ENCODE measurements around the gene ADORA1. TPM values are rescaled to one million over a fixed set of nuclear protein-coding genes. Genes with fewer than 3 reads are reported as not detected.

ADORA1 gene
- total RNA-seq, 3 donors from 2014 or later: 0.10 TPM; not detected in 2

DNA sequence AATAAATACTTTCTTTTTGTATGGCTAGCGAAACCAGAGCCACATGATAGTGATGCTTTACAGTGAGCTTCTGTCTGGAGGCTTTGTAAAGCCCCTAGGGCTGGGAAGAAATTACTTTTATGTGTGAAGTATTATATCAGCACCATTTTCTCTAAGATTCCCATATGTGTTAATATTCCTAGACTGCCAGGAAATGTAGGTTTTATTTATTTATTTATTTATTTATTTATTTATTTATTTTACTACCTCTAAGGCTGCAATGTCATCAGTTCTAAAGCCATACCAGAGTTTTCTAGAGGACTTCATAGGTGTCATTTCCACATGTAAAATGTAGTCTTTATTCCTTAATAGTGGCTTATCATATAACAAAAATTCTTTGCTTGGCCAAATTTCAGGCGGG is 63.4 kb downstream of the ADORA1 start:
- Mint-ChIP-seq H3K36me3 (ENCODE audit: insufficient read depth) (no peaks in the 10 kb centered on the region), H3K4me1 (ENCODE audit: low read depth) (no peaks in the 10 kb centered on the region), H3K4me3 (no peak overlapping the region), H3K27me3 (ENCODE audit: low read depth) (peaks cover 3% of the 10 kb centered on the region), H3K9me3 (no peaks in the 10 kb centered on the region)
- DNase-seq: no peak
- no peak for ATAC-seq

DNA sequence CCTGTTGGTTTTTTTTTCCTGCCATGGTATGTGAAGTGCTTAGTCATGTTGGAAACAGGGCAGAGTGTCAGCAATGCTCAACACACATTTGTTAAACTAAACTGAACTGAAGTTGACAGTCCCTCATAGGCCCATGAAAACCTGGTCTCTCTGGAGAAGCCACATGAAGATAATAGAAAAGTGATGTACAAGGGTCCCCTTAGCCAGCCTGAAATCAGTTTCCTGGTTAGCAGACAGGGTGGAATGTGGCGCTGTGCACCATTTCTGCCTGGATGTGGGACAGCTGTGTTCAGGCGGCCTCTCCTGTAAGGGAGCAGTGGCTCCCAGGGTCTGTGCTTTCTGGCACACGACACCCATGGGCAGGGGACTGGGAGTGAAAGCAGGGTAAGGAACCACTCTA is 68.8 kb downstream of the ADORA1 start:
- no peaks in the 10 kb centered on the region for H3K9me3 Mint-ChIP-seq
- H3K4me3 Mint-ChIP-seq: no peak overlapping the region
- H3K4me1 Mint-ChIP-seq (ENCODE audit: low read depth): no peaks in the 10 kb centered on the region
- no peak for ATAC-seq
- no peaks in the 10 kb centered on the region for H3K36me3 Mint-ChIP-seq (ENCODE audit: insufficient read depth)
- H3K27me3 Mint-ChIP-seq (ENCODE audit: low read depth): peaks cover 21% of the 10 kb centered on the region
- no peak for DNase-seq

DNA sequence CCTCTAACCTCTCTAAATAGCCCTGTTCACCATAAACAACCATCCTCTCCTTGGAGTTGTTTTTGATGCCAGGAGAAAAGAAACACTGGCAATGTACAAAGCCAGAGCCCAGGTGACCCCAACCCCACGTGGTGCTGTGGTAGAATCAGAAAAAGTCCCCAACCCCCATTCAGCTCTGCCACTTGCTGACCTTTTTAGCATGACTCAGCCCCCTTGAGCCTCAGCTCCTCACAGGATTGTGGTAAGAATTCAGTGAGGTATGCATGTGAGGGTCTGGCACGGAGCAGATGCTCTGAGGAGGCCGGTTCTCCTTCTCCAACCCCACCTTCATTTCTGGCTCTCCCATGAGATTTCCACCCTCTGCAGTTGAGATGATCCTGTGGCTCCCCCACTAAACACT is 70.1 kb downstream of the ADORA1 start:
- Mint-ChIP-seq H3K36me3 (ENCODE audit: insufficient read depth) (no peaks in the 10 kb centered on the region), H3K4me3 (no peak overlapping the region), H3K9me3 (no peaks in the 10 kb centered on the region), H3K4me1 (ENCODE audit: low read depth) (no peaks in the 10 kb centered on the region), H3K27me3 (ENCODE audit: low read depth) (peaks cover 28% of the 10 kb centered on the region)
- DNase-seq: no peak
- ATAC-seq: no peak

DNA sequence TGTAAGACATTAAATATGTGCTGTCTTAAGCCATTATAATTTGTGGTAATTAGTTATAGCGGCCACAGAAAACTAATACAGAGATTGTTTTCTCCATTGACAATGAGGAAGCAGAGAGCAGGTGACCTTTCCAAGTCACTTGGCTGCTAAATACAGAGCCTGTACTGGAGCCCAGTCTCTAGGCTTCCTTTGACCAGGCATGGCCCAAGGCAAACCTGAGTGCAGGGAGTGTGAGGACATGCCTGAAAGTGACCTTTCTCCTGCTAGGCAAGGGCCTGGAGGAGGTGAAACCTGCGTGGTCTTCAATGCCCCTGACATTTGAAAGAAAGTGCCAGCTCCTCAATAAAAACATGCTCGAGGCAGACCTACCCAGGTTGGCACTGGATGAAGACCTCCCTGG is 71.5 kb downstream of the ADORA1 start:
- no peak for ATAC-seq
- no peak for DNase-seq
- Mint-ChIP-seq H3K36me3 (ENCODE audit: insufficient read depth) (no peaks in the 10 kb centered on the region), H3K9me3 (no peaks in the 10 kb centered on the region), H3K27me3 (ENCODE audit: low read depth) (peaks cover 30% of the 10 kb centered on the region), H3K4me3 (no peak overlapping the region), H3K4me1 (ENCODE audit: low read depth) (no peaks in the 10 kb centered on the region)

DNA sequence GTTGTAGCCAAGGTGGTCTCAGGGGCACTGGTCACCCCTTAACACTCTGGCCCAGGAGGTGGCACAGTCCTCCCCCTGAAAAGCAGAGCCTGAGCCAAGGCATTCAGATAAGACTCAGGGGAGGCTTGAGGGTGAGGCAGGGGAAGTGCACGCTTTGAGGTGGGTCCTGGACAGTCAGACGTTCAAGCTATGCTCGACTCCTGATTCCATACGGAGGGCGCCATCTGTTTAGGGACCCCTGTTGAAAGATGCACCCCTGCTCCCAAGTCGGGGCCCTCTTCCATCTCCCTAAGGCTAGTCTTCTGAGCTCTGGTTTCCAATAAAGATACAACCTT is 71.9 kb downstream of the ADORA1 start:
- DNase-seq (no peak), ATAC-seq (no peak)
- no peak overlapping the region for H3K4me3 Mint-ChIP-seq
- H3K9me3 Mint-ChIP-seq: no peaks in the 10 kb centered on the region
- no peaks in the 10 kb centered on the region for H3K36me3 Mint-ChIP-seq (ENCODE audit: insufficient read depth)
- no peaks in the 10 kb centered on the region for H3K4me1 Mint-ChIP-seq (ENCODE audit: low read depth)
- peaks cover 30% of the 10 kb centered on the region for H3K27me3 Mint-ChIP-seq (ENCODE audit: low read depth)

DNA sequence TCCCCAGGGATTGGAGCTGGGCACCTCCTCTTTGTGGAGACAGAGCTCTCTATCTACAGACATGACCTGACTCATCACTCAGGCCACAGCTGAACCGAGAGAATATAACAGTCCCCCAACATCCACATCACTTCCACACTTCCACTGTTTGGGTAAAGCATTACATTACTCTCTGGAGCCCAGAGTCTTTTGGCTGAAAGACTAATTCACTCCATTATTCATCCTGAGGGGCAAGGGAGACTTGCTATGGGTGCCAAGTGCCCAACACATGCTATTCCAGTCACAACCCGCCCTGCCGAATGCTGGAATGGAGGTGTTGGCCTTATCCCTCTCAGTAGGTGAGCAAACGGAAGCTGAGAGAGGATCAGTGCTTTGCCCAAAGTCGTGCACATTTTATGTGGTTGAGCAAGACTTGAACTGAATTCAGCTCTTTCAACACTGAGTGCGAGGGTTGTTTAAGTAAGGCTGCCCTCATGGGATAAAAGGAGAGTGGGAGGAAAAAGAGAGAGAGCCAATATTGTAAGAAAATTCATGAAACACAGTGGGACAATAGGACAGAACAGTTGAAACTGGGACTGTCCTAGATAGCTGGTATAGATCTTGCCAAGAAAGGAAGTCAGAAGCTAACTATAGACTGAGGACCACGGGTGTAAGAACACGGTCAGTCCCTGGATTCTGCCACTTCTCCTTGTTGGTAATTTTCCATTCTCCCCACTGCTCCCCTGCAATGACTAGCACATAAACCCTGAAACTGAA is 72.5 kb downstream of the ADORA1 start:
- Mint-ChIP-seq H3K9me3 (no peaks in the 10 kb centered on the region), H3K27me3 (ENCODE audit: low read depth) (peaks cover 30% of the 10 kb centered on the region), H3K4me1 (ENCODE audit: low read depth) (no peaks in the 10 kb centered on the region), H3K4me3 (no peak overlapping the region), H3K36me3 (ENCODE audit: insufficient read depth) (no peaks in the 10 kb centered on the region)
- ATAC-seq (no peak), DNase-seq (no peak)

DNA sequence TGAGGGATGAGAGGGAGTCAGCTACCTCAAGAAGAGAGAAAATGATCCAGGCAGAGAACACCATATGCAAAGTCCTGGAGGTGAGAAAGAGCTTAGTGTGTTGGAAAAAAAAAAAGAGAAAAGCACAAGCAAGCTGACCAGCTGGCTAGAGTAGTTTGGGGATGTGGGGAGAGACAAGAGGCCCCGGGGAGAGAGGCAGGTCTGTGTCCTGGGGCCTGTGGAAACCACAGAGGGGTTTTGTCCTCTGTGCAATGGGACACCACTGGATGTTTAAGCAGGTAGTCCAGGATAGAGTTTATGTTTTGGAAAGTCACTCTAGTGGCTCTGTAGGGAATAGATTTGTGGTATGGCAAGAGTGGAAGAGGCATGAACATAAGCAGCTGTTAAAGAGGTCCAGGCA is 73.4 kb downstream of the ADORA1 start:
- Mint-ChIP-seq H3K4me3 (no peak overlapping the region), H3K4me1 (ENCODE audit: low read depth) (no peaks in the 10 kb centered on the region), H3K9me3 (no peaks in the 10 kb centered on the region), H3K27me3 (ENCODE audit: low read depth) (peaks cover 27% of the 10 kb centered on the region), H3K36me3 (ENCODE audit: insufficient read depth) (no peaks in the 10 kb centered on the region)
- DNase-seq (no peak), ATAC-seq (no peak)

DNA sequence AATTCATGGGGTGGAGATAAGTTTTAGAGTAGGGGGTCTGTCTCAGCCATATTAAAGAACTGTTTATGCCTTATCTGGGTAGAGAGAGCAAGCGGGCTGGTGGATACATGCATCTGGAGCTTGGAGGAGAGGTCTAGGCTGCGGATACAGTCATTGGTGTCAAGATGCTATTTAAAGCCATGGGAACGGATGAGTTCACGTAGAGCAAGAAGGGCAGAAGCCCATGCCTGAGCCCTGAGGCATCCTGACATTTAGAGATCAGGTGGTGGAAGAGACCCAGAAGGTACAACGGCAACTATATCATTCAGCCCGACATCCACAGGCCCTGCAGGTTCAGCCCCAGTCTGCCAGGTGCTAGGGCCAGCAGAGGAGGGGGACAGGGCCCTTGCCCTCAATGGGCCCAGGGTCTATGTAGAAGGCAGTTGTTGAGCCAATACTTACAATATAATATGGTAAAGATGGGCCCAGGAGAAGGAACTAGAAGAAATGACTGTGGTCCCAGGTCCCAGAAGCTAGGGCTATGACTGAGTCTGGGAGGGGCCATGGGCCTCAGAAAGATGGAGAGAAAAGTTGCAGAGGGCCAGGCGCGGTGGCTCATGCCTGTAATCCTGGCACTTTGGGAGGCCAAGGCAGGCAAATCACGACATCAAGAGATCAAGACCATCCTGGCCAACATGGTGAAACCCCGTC is 74.1 kb downstream of the ADORA1 start:
- peaks cover 27% of the 10 kb centered on the region for H3K27me3 Mint-ChIP-seq (ENCODE audit: low read depth)
- H3K4me1 Mint-ChIP-seq (ENCODE audit: low read depth): no peaks in the 10 kb centered on the region
- no peaks in the 10 kb centered on the region for H3K36me3 Mint-ChIP-seq (ENCODE audit: insufficient read depth)
- DNase-seq: no peak
- no peak for ATAC-seq
- no peaks in the 10 kb centered on the region for H3K9me3 Mint-ChIP-seq
- no peak overlapping the region for H3K4me3 Mint-ChIP-seq

DNA sequence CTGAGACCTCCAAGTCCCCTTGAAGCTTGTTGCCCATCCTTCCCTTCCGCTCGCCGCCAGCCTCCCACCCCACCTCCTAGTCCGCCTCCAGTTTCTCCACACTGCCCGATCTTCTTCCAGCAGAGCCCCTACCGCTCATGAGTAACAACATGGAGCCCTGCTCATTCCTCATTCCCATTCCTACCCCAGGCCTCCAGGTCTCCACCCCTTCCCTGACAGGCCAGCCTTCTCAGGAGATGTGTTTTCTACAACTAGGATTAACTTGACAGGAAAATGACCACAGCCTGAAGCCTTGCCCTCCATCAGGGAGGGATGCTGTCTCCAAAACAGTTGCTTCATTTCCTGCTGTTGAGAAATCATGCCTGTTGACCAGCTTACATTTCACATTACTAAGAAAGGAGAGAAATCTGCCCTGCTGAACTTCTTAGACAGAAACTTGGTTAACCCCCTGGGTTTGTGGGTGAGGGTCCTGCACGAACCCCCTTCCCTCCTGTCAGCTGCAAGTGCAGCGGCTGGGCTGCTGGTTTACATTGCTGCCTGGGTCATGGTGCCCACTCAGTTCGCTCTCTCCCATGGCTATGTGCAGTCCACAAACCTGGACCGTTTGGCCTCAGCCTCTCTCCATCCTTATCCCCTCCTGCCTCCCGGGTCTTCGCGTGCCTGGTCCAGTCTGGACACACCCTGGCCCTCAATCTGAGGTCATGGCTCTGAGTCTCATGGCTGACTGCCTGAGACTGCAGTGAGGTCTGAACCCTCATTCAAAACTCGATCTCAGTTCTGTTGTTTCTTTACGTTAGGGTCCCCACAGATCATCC is 75.1 kb downstream of the ADORA1 start:
- Mint-ChIP-seq H3K4me1 (ENCODE audit: low read depth) (no peaks in the 10 kb centered on the region), H3K27me3 (ENCODE audit: low read depth) (peaks cover 24% of the 10 kb centered on the region), H3K36me3 (ENCODE audit: insufficient read depth) (no peaks in the 10 kb centered on the region), H3K4me3 (no peak overlapping the region), H3K9me3 (no peaks in the 10 kb centered on the region)
- DNase-seq (no peak), ATAC-seq (no peak)

DNA sequence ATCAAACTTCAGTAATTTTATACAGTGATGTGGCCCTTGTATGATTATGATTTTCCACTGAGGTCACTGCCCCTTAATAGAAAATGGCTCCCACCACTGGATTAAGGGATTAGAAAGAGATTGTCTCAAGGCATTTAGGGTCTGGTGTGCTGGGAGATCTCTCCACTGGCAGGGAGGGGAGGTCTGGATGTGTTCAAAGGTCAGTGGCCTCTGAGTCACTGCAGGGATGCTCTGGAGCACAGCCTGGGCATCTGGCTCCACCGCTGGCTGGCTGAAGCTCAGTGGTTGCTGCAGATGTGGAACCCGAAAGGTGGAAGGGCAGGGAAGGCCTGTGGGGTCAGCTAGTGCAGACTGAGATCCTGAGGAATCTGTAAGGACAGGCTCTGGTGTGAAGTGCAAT is 77.2 kb downstream of the ADORA1 start:
- Mint-ChIP-seq H3K27me3 (ENCODE audit: low read depth) (peaks cover 24% of the 10 kb centered on the region), H3K36me3 (ENCODE audit: insufficient read depth) (no peaks in the 10 kb centered on the region), H3K4me3 (no peak overlapping the region), H3K9me3 (no peaks in the 10 kb centered on the region), H3K4me1 (ENCODE audit: low read depth) (no peaks in the 10 kb centered on the region)
- no peak for DNase-seq
- no peak for ATAC-seq

DNA sequence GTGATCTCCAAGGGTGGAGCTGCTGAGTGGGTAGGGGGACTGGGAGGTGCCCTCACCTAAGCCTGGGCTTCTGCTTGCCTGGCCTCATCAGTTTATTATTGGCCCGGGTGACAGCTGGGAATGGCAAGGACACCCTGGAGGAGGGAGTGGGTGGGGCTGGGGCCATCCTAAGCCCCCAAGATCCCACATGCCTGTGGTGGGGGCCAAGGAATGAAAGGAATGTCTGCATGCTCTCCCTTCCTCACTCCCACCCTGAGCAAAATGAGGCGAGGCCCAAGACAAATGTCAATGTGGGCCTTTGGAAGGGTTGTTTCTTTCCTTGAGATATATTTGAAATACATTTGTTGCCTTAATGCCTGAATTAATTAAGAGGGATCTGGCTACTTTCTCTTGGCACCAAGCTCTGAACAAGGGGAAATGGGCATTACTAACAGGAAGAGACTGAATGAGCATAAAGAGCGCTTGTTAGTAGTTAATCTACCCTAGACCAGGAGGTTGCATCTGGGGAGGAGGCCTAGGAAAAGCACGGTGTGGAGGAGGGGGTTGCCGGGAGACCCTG is 78.7 kb downstream of the ADORA1 start:
- no peaks in the 10 kb centered on the region for H3K9me3 Mint-ChIP-seq
- ATAC-seq: no peak
- no peaks in the 10 kb centered on the region for H3K4me1 Mint-ChIP-seq (ENCODE audit: low read depth)
- DNase-seq: no peak
- H3K4me3 Mint-ChIP-seq: no peak overlapping the region
- no peaks in the 10 kb centered on the region for H3K36me3 Mint-ChIP-seq (ENCODE audit: insufficient read depth)
- peaks cover 12% of the 10 kb centered on the region for H3K27me3 Mint-ChIP-seq (ENCODE audit: low read depth)

DNA sequence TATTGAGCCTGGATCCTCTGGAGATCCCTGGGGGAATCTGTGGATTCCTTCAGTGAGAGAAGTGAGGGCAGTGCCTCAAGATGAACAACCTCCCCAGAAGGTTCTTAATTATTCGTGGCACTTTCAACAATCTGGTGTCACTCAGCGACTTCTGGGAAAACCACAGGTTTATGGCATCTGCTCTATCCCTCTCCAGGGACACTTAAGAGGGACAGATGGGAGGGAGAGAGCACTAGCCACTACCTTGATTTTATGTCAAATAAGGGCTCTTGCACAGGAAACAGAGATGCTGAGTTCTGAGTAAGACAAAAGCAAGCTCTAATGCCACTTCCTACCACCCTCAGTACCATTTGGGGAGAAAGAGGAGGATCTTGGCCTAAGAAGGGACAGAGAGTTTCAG is 80.2 kb downstream of the ADORA1 start:
- H3K4me1 Mint-ChIP-seq (ENCODE audit: low read depth): no peaks in the 10 kb centered on the region

DNA sequence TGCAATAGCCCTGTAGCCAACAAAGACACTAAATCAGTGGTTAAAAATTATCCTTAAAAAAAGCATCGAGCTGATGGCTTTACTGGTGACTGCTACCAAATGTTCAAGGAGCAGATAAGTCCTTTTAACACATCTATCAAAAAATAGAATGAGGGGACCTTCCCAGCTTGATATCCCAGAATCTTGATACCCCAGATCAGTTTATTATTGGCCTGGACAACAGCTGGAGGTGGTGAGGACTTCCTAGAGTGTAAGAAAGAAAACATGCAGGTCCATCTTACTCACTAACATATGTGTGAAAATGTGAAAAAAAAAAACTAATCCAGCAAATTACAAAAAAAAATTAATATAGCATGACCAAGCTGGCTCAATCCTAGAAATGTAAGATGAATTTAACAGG is 80.7 kb downstream of the ADORA1 start:
- Mint-ChIP-seq H3K36me3 (ENCODE audit: insufficient read depth) (no peaks in the 10 kb centered on the region), H3K4me1 (ENCODE audit: low read depth) (no peaks in the 10 kb centered on the region), H3K4me3 (no peak overlapping the region), H3K27me3 (ENCODE audit: low read depth) (peaks cover 4% of the 10 kb centered on the region), H3K9me3 (no peaks in the 10 kb centered on the region)
- DNase-seq: no peak
- ATAC-seq: no peak

More for the DNA sequence above, 80.2 kb downstream of the ADORA1 start:
- H3K9me3 Mint-ChIP-seq: no peaks in the 10 kb centered on the region
- H3K36me3 Mint-ChIP-seq (ENCODE audit: insufficient read depth): no peaks in the 10 kb centered on the region
- DNase-seq (no peak), ATAC-seq (no peak)
- peaks cover 4% of the 10 kb centered on the region for H3K27me3 Mint-ChIP-seq (ENCODE audit: low read depth)
- no peak overlapping the region for H3K4me3 Mint-ChIP-seq

DNA sequence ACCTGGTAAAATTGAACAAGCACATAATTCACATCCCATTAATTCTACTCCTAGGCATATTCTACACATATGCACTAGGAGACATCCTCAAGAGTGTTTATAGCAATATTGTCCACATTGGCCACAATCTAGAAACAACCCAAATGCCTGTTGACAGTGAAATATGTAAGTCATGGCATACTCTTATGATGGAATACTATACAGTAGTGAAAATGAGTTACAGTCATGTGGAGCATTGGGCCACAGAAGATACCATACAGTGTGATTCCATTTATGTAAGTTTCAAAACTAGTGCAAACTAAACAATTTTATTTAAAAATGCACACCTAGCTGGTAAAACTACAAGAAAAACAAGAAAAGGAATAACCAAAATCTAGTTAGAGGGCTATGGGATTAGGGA is 82.8 kb downstream of the ADORA1 start:
- Mint-ChIP-seq H3K36me3 (ENCODE audit: insufficient read depth) (no peaks in the 10 kb centered on the region), H3K4me1 (ENCODE audit: low read depth) (no peaks in the 10 kb centered on the region), H3K9me3 (no peaks in the 10 kb centered on the region), H3K27me3 (ENCODE audit: low read depth) (peaks cover 4% of the 10 kb centered on the region), H3K4me3 (no peak overlapping the region)
- no peak for DNase-seq
- ATAC-seq: no peak
